GM10266 (cell line): Measurements from ENCODE around the gene GPER1.
A peak's percentile ranks its signal among the peaks of the same experiment; 100 is the strongest.

ENCODE experiments used
- DNase-seq: peaks from one replicate; pipeline ENCODE4 v3.0.0; 2012; ENCODE audit errors: extremely low spot score
- TF ChIP-seq, protein P1 (sequence below): IDR thresholded peaks from 2 replicates; pipeline ENCODE4 v1.5.1; 2012; ENCODE audit warnings: mild to moderate bottlenecking, low read depth; ENCODE audit not compliant: control insufficient read depth, insufficient read depth; ENCODE audit errors: missing control alignments

The GPER1 gene

GRCh38 chr7:1060315-1061072 is 27.4 kb upstream of the GPER1 start:
- no peak for DNase-seq
- TF ChIP-seq, protein P1, sequence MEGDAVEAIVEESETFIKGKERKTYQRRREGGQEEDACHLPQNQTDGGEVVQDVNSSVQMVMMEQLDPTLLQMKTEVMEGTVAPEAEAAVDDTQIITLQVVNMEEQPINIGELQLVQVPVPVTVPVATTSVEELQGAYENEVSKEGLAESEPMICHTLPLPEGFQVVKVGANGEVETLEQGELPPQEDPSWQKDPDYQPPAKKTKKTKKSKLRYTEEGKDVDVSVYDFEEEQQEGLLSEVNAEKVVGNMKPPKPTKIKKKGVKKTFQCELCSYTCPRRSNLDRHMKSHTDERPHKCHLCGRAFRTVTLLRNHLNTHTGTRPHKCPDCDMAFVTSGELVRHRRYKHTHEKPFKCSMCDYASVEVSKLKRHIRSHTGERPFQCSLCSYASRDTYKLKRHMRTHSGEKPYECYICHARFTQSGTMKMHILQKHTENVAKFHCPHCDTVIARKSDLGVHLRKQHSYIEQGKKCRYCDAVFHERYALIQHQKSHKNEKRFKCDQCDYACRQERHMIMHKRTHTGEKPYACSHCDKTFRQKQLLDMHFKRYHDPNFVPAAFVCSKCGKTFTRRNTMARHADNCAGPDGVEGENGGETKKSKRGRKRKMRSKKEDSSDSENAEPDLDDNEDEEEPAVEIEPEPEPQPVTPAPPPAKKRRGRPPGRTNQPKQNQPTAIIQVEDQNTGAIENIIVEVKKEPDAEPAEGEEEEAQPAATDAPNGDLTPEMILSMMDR = no peak

- DNase-seq = no peak
- TF ChIP-seq, protein P1 = no peak
These were observed 26.7 kb upstream of the GPER1 start for GRCh38 chr7:1061180-1061579.

DNA sequence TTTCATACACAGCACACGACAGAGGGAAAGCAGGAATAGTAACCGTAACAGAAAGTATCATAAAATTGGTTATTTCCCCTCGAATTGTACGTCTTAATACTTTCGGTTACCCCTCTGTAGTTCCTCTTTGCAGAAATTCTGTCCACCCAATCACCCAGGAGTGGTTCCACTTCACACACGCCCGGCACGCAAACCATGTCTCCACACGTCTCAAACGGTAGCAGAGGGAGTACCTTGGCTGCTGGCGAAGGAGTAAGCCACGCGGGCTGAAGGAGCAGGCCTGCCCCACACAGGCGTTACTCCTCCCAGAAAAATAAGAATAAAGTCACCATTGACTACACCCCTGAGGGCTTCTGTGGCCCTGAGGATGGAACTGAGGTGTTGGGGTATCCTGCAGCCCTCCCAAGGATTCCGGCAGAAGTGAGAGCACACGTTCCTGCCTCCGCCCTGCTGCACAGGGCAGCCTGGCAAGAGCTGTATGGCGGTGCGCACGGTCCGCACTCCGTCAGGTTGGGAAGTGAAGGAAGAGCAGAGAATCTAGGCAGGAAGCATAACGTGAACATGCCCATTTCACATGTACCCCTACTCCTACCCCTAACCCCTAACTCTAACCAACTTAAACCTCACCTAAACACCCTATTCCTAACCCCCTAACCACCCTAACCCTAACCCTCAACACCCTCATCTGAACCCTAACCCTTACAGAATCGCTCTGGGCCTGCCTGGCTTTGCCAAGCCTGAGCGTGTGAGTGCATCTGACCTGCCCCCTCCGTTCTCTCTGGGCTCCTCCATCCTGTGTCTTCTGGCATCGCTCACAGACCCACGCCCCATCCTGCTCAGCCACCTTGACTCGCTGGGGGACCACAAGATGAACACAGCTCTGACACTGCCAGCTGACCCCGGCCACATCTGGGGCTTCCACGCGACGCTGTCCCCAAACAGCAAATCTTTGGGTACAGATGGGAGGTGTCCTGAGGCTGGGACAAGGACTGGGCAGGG is 25.3 kb upstream of the GPER1 start:
- TF ChIP-seq, protein P1 = no peak
- DNase-seq = peak; percentile 91

GRCh38 chr7:1063361-1063760 is 24.6 kb upstream of the GPER1 start:
- TF ChIP-seq, protein P1 = no peak
- DNase-seq = no peak

DNA sequence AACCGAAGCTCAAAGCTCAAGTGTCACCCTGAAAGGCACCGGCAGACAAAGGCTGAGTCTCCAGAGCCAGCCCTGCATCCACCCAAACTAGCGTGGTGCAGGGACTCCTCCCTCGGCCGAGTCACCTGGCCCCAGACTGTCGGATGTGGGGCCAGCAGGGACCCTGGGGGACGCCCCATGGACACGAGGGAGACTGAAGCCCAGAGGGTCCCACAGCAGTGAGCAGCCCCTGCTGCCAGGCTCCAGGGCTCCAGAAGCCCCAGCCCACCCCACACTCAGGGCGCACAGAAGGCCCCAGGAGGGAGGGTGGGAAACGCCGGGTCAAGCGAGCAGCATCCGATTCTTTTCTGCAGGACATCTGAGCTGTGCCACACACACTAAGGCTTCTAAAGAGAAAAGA is 23.3 kb upstream of the GPER1 start:
- DNase-seq = no peak
- TF ChIP-seq, protein P1 = no peak

DNA sequence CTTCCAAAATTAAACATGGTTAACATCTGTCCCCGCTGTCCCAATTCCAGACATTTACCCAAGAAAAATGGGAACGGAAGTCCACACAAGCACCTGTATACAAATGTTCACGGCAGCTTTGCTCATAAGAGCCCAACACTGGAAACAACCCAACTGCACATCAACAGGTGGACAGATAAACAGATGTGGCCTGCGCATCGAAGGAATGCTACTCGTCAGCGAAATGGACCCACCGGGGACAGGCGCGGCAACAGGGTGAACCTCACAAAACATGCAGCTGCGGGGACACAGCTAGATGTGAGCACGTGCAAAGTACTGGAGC is 22.7 kb upstream of the GPER1 start:
- TF ChIP-seq, protein P1 = no peak

More for the DNA sequence above, 22.7 kb upstream of the GPER1 start:
- no peak for DNase-seq
